Suprapubic skin (tissue), 3 donors: ENCODE measurements around the gene CCDC60.

ENCODE experiments used
- CTCF ChIP-seq, 2 donors: fragments of 200-600 bp in 1 of 2; fragments of 450-650 bp in 1 of 2; sonication (generic) in 1 of 2; IDR thresholded peaks; one replicate each; pipeline ENCODE4 v1.5.1; 2016 to 2019; ENCODE audit warnings: antibody characterized with exemption in 2 of 2, mild to moderate bottlenecking in 1 of 2, moderate library complexity in 1 of 2
- POLR2AphosphoS5 ChIP-seq, 3 donors: sonication (generic); formaldehyde crosslinking; IDR thresholded peaks; one replicate each; pipeline ENCODE4 v1.6.1; 2017; ENCODE audit warnings: antibody characterized with exemption in 3 of 3

GRCh38 chr12:119573086-119573485, 238.6 kb downstream of the CCDC60 start:
- TF ChIP-seq CTCF (IDR thresholded peaks at IDR 0.05) (no peak), POLR2AphosphoS5 (IDR thresholded peaks at IDR 0.05) (no peak)
